CD4-positive, CD25-positive, alpha-beta regulatory T cell (primary cell): ENCODE data around the gene IDNK. TPM values are rescaled to one million over a fixed set of nuclear protein-coding genes. Genes with fewer than 3 reads are reported as not detected.

ENCODE experiments used
- polyA plus RNA-seq, 4 donors: library from polyadenylated mRNA; unstranded; fragments of 300-500 nt; fragmentation: Illumina TruSeq; gene quantifications; one replicate each; pipeline ENCODE4 v1.2.3, GENCODE V29; 2021
- total RNA-seq: library from RNA; stranded (reverse); gene quantifications from one replicate; pipeline ENCODE4 v1.2.3, GENCODE V29; 2022

IDNK gene
- total and polyA plus RNA-seq, 5 donors from 2014 or later, result 9.1 to 43.3 (median 28.0) TPM

Other genes starting within 250 kb of the IDNK start
- 2.8 TPM for gene FRMD3, start 84.7 kb upstream of the IDNK start, total RNA-seq
- gene FRMD3, start 84.7 kb upstream of the IDNK start, polyA plus RNA-seq, result under 1 TPM in 1 of 4 donors, not detected in 3; 0.25 TPM
- gene UBQLN1, start 84.8 kb downstream of the IDNK start, total RNA-seq, result 141 TPM
- 10 to 100 TPM; 70.0 to 85.6 (median 75.2) TPM for gene UBQLN1, start 84.8 kb downstream of the IDNK start, polyA plus RNA-seq
- 6.7 TPM for gene GKAP1, start 194.6 kb downstream of the IDNK start, total RNA-seq
- 1 to 10 TPM; 1.6 to 5.1 (median 3.7) TPM for gene GKAP1, start 194.6 kb downstream of the IDNK start, polyA plus RNA-seq